SK-N-SH (cell line): ENCODE data around the gene NFIA.

ENCODE experiments used
- RAD21 ChIP-seq: IDR thresholded peaks from 2 replicates; pipeline ENCODE4 v1.6.1; 2012; ENCODE audit warnings: mild to moderate bottlenecking, low read length
- USF2 ChIP-seq: fragments of 150-350 bp; IDR thresholded peaks from 2 replicates; pipeline ENCODE4 v1.6.1; 2017; ENCODE audit warnings: antibody characterized with exemption, low read length, low read depth, borderline replicate concordance
- ZBTB33 ChIP-seq: IDR thresholded peaks from 2 replicates; pipeline ENCODE4 v1.4.0; 2012; ENCODE audit warnings: low read depth, borderline replicate concordance

- no peak for TF ChIP-seq ZBTB33
- TF ChIP-seq RAD21, result no peak
- TF ChIP-seq USF2, result no peak
These were observed 173.0 kb downstream of the NFIA start for GRCh38 chr1:61255358-61255703.
